Stimulated activated naive CD4-positive, alpha-beta T cell treated with Interleukin-2 at 50 U/mL for 16 hours (primary cell): Measurements from ENCODE around the gene CLTA.
"Not testable (repeated sequence)": the region's sequence is repeated elsewhere in the genome, so short reads cannot be mapped to it uniquely, and the experiment has no call there.

Source experiments
- DNase-seq: peaks from one replicate; lab custom pipeline; 2025; lab: John Stamatoyannopoulos, UW

CLTA gene

GRCh38 chr9:36189976-36190375, 745 bp upstream of the CLTA start:
- no peak for DNase-seq

GRCh38 chr9:36191290-36191645, 547 bp downstream of the CLTA start:
- DNase-seq = peak; percentile 42

- no peak for DNase-seq
Measured at GRCh38 chr9:36191686-36192085, 965 bp downstream of the CLTA start.

GRCh38 chr9:36192196-36192595, 1.5 kb downstream of the CLTA start:
- no peak for DNase-seq

- DNase-seq = no peak
Measured at GRCh38 chr9:36193023-36193422, 2.3 kb downstream of the CLTA start.

- DNase-seq = no peak
Measured at GRCh38 chr9:36194326-36195000, 3.7 kb downstream of the CLTA start.

GRCh38 chr9:36204906-36205547, 14.3 kb downstream of the CLTA start:
- no peak for DNase-seq

GRCh38 chr9:36207016-36207415, 16.3 kb downstream of the CLTA start:
- no peak for DNase-seq

GRCh38 chr9:36207546-36208012, 16.9 kb downstream of the CLTA start:
- DNase-seq = no peak

GRCh38 chr9:36208521-36209253, 18.0 kb downstream of the CLTA start:
- DNase-seq = no peak

- DNase-seq = no peak
Measured at GRCh38 chr9:36210722-36211121, 20.0 kb downstream of the CLTA start.

- DNase-seq = no peak
Measured at GRCh38 chr9:36211510-36211909, 20.8 kb downstream of the CLTA start.

- DNase-seq = no peak
Measured at GRCh38 chr9:36213387-36213786, 22.7 kb downstream of the CLTA start.

GRCh38 chr9:36213989-36214388, 23.3 kb downstream of the CLTA start:
- DNase-seq = no peak

- no peak for DNase-seq
Measured at GRCh38 chr9:36214571-36214970, 23.9 kb downstream of the CLTA start.

- no peak for DNase-seq
Measured at GRCh38 chr9:36217256-36217968, 26.7 kb downstream of the CLTA start.

- DNase-seq = no peak
Measured at GRCh38 chr9:36218011-36218410, 27.3 kb downstream of the CLTA start.

- no peak for DNase-seq
Measured at GRCh38 chr9:36218411-36218901, 27.7 kb downstream of the CLTA start.

- no peak for DNase-seq
Measured at GRCh38 chr9:36221667-36222066, 30.9 kb downstream of the CLTA start.

GRCh38 chr9:36222449-36222848, 31.7 kb downstream of the CLTA start:
- DNase-seq = no peak

GRCh38 chr9:36237230-36237629, 46.5 kb downstream of the CLTA start:
- no peak for DNase-seq

- not testable (repeated sequence) for DNase-seq
Measured at GRCh38 chr9:36239205-36239604, 48.5 kb downstream of the CLTA start.
